NCI-H146 treated with DMSO at 0.1 percent for 48 hours (cell line): ENCODE measurements around the gene TIMM8A.

Source experiments
- DNase-seq: peaks from one replicate; lab custom pipeline; 2025; ENCODE audit not compliant: unreplicated experiment; lab: John Stamatoyannopoulos, UW

TIMM8A gene

GRCh38 chrX:101348452-101349192 is at the start of gene TIMM8A:
Gene TIMM8A, minus strand, starts transcription at chrX:101348742. Its CDS starts 78 bp downstream, at chrX:101348664.
- DNase-seq, result peak; percentile 72

- no peak for DNase-seq
These were observed 49.2 kb upstream of the TIMM8A start for GRCh38 chrX:101397779-101398178.

- no peak for DNase-seq
These were observed 47.2 kb upstream of the TIMM8A start for GRCh38 chrX:101395789-101396188.

GRCh38 chrX:101394372-101394771 is 45.8 kb upstream of the TIMM8A start:
- no peak for DNase-seq

- no peak for DNase-seq
These were observed 45.2 kb upstream of the TIMM8A start for GRCh38 chrX:101393530-101394305.

GRCh38 chrX:101391831-101392230 is 43.3 kb upstream of the TIMM8A start:
- no peak for DNase-seq

GRCh38 chrX:101390664-101391525 is 42.4 kb upstream of the TIMM8A start, which contains the start of gene RPL36A:
Gene RPL36A, plus strand, starts transcription at chrX:101391011. Its CDS starts 33 bp downstream, at chrX:101391044.
- peak; percentile 85 for DNase-seq

GRCh38 chrX:101388604-101389003 is 40.1 kb upstream of the TIMM8A start:
- DNase-seq, result no peak

GRCh38 chrX:101386542-101386885 is 38.0 kb upstream of the TIMM8A start:
- no peak for DNase-seq

GRCh38 chrX:101385795-101386541 is 37.4 kb upstream of the TIMM8A start, which contains the start of gene BTK:
Gene BTK, minus strand, starts transcription at chrX:101386191. Its CDS starts 10,907 bp downstream, at chrX:101375284.
- DNase-seq, result no peak

- DNase-seq, result no peak
These were observed 36.6 kb upstream of the TIMM8A start for GRCh38 chrX:101385026-101385684.

GRCh38 chrX:101383679-101384205 is 35.2 kb upstream of the TIMM8A start:
- DNase-seq, result no peak

- DNase-seq, result no peak
These were observed 29.0 kb upstream of the TIMM8A start for GRCh38 chrX:101377547-101377946.

GRCh38 chrX:101370888-101371504 is 22.5 kb upstream of the TIMM8A start:
- DNase-seq, result no peak

GRCh38 chrX:101369687-101370086 is 21.1 kb upstream of the TIMM8A start:
- DNase-seq, result no peak

GRCh38 chrX:101368800-101369199 is 20.3 kb upstream of the TIMM8A start:
- no peak for DNase-seq

GRCh38 chrX:101365301-101365795 is 16.8 kb upstream of the TIMM8A start:
- DNase-seq, result no peak

GRCh38 chrX:101362757-101363156 is 14.2 kb upstream of the TIMM8A start:
- DNase-seq, result no peak

- no peak for DNase-seq
These were observed 13.6 kb upstream of the TIMM8A start for GRCh38 chrX:101362116-101362515.
